Endodermal cell (in vitro differentiated cells): ENCODE measurements around the gene ASZ1. TPM values are rescaled to one million over a fixed set of nuclear protein-coding genes. Genes with fewer than 3 reads are reported as not detected.

Experiments
- DNase-seq: peaks from one replicate; pipeline ENCODE4 v3.0.0-alpha.2; 2017
- H3K27ac ChIP-seq: 2 replicates; pipeline ENCODE4 v1.5.1; 2013; ENCODE audit warnings: mild to moderate bottlenecking, low read depth, low read length, moderate library complexity
- H3K27me3 ChIP-seq: 2 replicates; pipeline ENCODE4 v1.6.1; 2013; ENCODE audit warnings: mild to moderate bottlenecking, low read length, moderate library complexity; ENCODE audit not compliant: insufficient read depth, control insufficient read depth, poor library complexity, severe bottlenecking
- H3K36me3 ChIP-seq: 2 replicates; pipeline ENCODE4 v1.7.0; 2013; ENCODE audit warnings: mild to moderate bottlenecking, low read length, moderate library complexity; ENCODE audit not compliant: control insufficient read depth, insufficient read depth
- H3K4me1 ChIP-seq: one replicate; pipeline ENCODE4 v1.7.0; 2013; ENCODE audit warnings: low read length; ENCODE audit not compliant: control insufficient read depth, insufficient read depth
- H3K4me3 ChIP-seq: 2 replicates; pipeline ENCODE4 v1.5.1; 2013; ENCODE audit warnings: mild to moderate bottlenecking, low read length, moderate library complexity
- H3K9ac ChIP-seq: 2 replicates; pipeline ENCODE4 v1.6.1; 2013; ENCODE audit warnings: mild to moderate bottlenecking, low read length, moderate library complexity; ENCODE audit not compliant: poor library complexity, severe bottlenecking; ENCODE audit errors: extremely low read depth
- H3K9me3 ChIP-seq: 2 replicates; pipeline ENCODE4 v1.6.1; 2013; ENCODE audit warnings: mild to moderate bottlenecking, low read length, moderate library complexity; ENCODE audit not compliant: control insufficient read depth
- H3K27ac Mint-ChIP-seq: 2 replicates; pipeline ENCODE4 v1.8.0; 2020; ENCODE audit warnings: mixed read lengths
- H3K27me3 Mint-ChIP-seq: 2 replicates; pipeline ENCODE4 v1.8.0; 2021; ENCODE audit warnings: mild to moderate bottlenecking, mixed read lengths; ENCODE audit not compliant: insufficient read depth
- H3K36me3 Mint-ChIP-seq: 2 replicates; pipeline ENCODE4 v1.8.0; 2020; ENCODE audit warnings: low read depth, mixed read lengths
- H3K4me1 Mint-ChIP-seq: 2 replicates; pipeline ENCODE4 v1.8.0; 2020; ENCODE audit warnings: mixed read lengths
- H3K4me3 Mint-ChIP-seq: 2 replicates; pipeline ENCODE4 v1.8.0; 2020; ENCODE audit warnings: mild to moderate bottlenecking, moderate library complexity, mixed read lengths
- H3K9me3 Mint-ChIP-seq: 2 replicates; pipeline ENCODE4 v1.8.0; 2020; ENCODE audit warnings: mild to moderate bottlenecking, mixed read lengths
- WGBS, 2 experiments: methylation state at CpG; one replicate each; pipeline versions ENCODE4 v1.1.5 to v1.1.7; 2013; ENCODE audit warnings: missing lambda C conversion rate in 2 of 2, mixed read lengths in 1 of 2; ENCODE audit not compliant: insufficient coverage in 1 of 2, insufficient read length in 1 of 2; 5-methylcytosine and 5-hydroxymethylcytosine counted together
- total RNA-seq, 2 donors: library from RNA; stranded (reverse); fragmentation: NEBNext Ultra II Directional in 1 of 2; extraction: Animal tissue kit (Norgen Biotek cat#: 25700) in 1 of 2; gene quantifications; 2 replicates in 1 of 2; 3 replicates in 1 of 2; pipeline ENCODE4 v1.2.1, GENCODE V29; 2021
- TF ChIP-seq, protein P1 (sequence below): fragments of 200-600 bp; sonication (generic); conservative IDR thresholded peaks from 2 replicates; pipeline ENCODE4 v1.5.0; 2021; ENCODE audit warnings: antibody characterized with exemption, mild to moderate bottlenecking

The ASZ1 gene
- total RNA-seq, 2 donors from 2014 or later, result not detected

DNA sequence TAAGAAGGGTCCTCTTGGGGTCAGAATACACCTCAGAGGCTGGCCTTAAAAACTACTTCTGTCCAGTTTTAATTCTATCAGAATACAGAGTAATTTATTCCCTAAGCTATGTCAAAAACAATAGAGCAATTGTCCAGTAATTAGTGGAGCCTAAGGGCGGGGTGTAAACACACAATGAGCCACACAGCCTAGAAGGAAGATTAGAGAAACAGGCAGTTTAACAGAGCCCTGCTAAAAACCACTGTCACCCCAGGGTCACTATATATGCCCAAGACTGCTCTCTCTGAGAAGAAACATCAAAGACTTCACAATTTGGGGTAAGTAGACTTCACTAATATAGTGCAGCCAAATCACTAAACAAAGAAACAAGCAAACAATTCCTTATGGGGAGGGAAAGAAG is 77.3 kb downstream of the ASZ1 start:
- Mint-ChIP-seq H3K27ac (no peak overlapping the region), H3K9me3 (no peaks in the 10 kb centered on the region), H3K36me3 (no peaks in the 10 kb centered on the region), H3K4me1 (peaks cover 32% of the 10 kb centered on the region), H3K4me3 (no peak overlapping the region), H3K27me3 (peaks cover 11% of the 10 kb centered on the region)
- Histone ChIP-seq H3K36me3 (no peaks in the 10 kb centered on the region), H3K27ac (no peak overlapping the region), H3K9ac (no peak overlapping the region), H3K27me3 (peaks cover under 1% of the 10 kb centered on the region), H3K9me3 (no peaks in the 10 kb centered on the region), H3K4me3 (no peak overlapping the region), H3K4me1 (peaks cover 7% of the 10 kb centered on the region)
- TF ChIP-seq, protein P1, sequence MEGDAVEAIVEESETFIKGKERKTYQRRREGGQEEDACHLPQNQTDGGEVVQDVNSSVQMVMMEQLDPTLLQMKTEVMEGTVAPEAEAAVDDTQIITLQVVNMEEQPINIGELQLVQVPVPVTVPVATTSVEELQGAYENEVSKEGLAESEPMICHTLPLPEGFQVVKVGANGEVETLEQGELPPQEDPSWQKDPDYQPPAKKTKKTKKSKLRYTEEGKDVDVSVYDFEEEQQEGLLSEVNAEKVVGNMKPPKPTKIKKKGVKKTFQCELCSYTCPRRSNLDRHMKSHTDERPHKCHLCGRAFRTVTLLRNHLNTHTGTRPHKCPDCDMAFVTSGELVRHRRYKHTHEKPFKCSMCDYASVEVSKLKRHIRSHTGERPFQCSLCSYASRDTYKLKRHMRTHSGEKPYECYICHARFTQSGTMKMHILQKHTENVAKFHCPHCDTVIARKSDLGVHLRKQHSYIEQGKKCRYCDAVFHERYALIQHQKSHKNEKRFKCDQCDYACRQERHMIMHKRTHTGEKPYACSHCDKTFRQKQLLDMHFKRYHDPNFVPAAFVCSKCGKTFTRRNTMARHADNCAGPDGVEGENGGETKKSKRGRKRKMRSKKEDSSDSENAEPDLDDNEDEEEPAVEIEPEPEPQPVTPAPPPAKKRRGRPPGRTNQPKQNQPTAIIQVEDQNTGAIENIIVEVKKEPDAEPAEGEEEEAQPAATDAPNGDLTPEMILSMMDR, result no peak
- 90% methylated on average over 1 of the region's 1 CpG; no CpG with 5 or more reads in 1 of the 2 experiments for WGBS, 2 experiments
- no peak for DNase-seq

GRCh38 chr7:117349570-117349969 is 77.7 kb downstream of the ASZ1 start:
- 90% methylated on average over 2 of the region's 2 CpGs; no CpG with 5 or more reads in 1 of the 2 experiments for WGBS, 2 experiments
- Histone ChIP-seq H3K4me3 (no peak overlapping the region), H3K36me3 (no peaks in the 10 kb centered on the region), H3K27me3 (no peaks in the 10 kb centered on the region), H3K27ac (no peak overlapping the region), H3K9me3 (no peaks in the 10 kb centered on the region), H3K9ac (no peak overlapping the region), H3K4me1 (peaks cover 7% of the 10 kb centered on the region)
- Mint-ChIP-seq H3K4me1 (peaks cover 32% of the 10 kb centered on the region), H3K27ac (no peak overlapping the region), H3K4me3 (no peak overlapping the region), H3K36me3 (no peaks in the 10 kb centered on the region), H3K9me3 (no peaks in the 10 kb centered on the region), H3K27me3 (peaks cover 13% of the 10 kb centered on the region)
- TF ChIP-seq, protein P1, result no peak
- DNase-seq, result no peak

- DNase-seq, result no peak
- Mint-ChIP-seq H3K4me1 (peaks cover 32% of the 10 kb centered on the region), H3K9me3 (no peaks in the 10 kb centered on the region), H3K4me3 (no peak overlapping the region), H3K27ac (no peak overlapping the region), H3K27me3 (peaks cover 16% of the 10 kb centered on the region), H3K36me3 (no peaks in the 10 kb centered on the region)
- no peak overlapping the region for H3K4me3 ChIP-seq
- H3K9me3 ChIP-seq, result no peaks in the 10 kb centered on the region
- no peak overlapping the region for H3K9ac ChIP-seq
- 85% methylated on average over 7 of the region's 7 CpGs; no CpG with 5 or more reads in 1 of the 2 experiments for WGBS, 2 experiments
- H3K27ac ChIP-seq, result no peak overlapping the region
- H3K27me3 ChIP-seq, result no peaks in the 10 kb centered on the region
- H3K36me3 ChIP-seq, result no peaks in the 10 kb centered on the region
- H3K4me1 ChIP-seq, result peaks cover 7% of the 10 kb centered on the region
- TF ChIP-seq, protein P1, result no peak
Measured at GRCh38 chr7:117347962-117348672, 79.2 kb downstream of the ASZ1 start.
